T-helper 22 cell (primary cell): Measurements from ENCODE around the gene TMEM266.

Experiments used
- DNase-seq: peaks from one replicate; pipeline ENCODE4 v3.0.0-alpha.2; 2020; ENCODE audit warnings: low read depth

TMEM266 gene

DNA sequence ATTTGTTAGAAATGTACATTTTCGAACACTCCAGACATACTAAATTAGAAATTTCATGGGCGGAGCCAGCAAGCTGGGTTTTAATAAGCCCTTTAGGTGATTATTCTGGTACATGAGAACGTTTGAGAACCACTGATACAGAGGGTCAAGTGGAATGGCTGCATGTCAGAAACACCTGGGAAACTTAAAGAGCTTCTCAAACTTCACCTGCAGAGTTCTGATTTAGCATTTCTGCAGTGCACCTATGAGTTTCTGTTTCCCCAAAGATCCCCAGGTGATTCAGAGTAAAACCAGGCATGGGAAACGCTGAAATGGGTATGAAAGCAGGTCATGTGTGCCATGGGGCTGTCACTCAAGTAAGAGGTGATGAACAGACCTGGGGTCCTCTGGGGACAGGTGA, 68.1 kb downstream of the TMEM266 start:
- DNase-seq, result no peak

DNA sequence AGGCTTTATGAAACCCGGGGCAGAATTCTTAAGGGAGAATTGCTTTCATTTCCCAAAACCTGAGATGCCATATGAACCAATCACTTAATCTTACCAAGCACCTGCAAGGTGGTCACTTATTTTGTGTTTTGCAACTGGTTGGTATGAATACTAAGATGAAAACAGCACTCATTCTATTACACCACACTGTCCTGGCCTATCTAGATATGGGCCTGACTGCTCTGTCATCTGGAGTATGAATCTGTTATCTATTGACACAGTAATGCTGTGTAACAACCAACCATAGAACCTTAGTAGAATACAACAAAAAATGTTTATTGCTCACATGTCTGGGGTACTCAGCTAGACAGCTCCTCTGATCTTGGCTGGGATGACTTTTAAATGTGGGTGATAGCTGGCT, 74.8 kb downstream of the TMEM266 start:
- no peak for DNase-seq

DNA sequence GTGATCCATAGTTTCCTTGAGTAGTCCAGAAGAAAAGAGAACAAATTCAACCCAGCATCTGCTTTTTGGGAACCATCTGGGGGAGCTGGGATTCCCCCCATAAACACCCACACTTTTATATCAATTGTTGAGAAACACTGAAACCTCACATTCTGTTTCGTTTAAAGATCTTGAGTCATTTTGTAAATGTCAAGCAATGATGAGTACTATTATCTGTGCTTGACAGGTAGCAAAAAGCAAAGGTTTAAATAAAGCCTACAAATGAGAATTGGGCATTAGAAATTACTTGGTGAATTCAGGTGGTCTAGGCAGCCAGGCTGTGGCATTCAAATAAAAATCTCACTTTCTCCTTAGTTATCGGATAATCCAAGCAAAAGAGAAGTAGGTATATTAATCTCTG, 75.7 kb downstream of the TMEM266 start:
- DNase-seq, result no peak

DNA sequence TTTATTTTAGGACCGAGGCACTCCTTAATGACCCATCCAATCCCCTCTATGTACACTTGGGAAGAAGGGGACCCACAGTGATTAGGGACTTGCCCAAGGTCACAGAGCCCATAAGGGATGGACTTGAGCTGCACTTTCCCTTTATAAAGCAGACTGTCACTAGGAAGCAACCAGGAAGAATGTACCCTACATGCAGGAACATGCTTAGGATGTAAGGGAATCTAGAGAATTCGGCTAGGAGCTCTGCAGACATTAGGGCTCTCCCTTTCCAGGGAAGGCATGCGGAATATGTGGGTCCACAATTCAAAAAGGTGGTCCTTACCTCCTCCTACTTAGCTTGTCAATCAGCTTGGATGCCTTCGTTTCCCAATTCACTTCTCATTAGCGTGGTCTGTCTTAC, 78.7 kb downstream of the TMEM266 start:
- no peak for DNase-seq

DNA sequence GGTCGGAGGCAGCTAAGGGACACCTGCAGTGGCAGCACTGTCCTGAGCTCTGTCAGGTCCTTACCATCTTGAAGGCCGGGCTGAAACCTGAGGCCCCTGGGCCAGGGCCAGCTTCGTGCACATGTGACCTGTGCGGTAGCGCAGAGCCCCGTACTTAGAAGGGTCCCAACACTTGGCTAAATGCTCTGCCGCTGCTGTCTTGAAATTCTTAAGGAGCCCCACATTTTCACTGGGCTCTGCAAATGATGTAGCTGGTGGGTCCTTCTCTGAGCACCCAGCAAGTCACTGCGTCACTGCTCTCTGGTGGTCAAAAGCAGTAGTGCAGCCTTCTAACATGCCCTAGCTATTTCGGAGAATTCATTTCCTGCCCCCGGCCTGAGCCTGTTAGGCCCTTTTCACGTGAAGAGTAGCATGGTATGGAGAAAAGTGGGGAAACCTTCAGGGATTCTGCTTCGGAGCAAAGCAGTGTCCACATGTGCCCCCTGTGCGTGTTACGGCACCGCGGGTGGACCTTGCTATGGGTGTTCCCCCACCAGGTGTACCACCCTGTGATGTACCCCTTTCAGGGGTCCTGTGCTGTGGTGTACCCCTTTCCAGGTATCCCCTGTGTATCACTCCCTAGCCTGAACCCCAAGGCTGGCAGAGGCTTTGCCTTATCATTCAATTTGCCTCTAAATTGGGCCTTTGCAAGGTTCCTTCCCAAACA, 79.7 kb downstream of the TMEM266 start:
- DNase-seq, result no peak

DNA sequence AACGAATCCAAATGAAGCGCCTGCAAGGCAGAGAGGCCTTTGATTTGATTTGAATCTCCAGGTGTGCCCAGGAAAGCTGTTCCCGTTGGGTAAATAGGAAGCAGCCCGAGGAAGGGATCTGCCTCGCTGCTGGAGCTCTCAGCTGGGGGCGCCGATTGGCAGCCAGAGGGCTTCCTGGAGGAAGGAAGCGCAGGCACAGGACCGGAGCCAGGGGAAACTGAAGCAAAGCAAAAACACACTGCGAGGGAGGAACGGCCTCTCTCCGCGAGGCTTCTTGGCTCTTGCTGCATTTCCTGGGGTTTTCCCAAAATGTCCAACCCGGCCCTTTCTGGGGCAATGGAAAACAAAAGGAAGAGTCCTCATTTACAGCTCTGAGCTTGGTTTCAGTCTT, 80.3 kb downstream of the TMEM266 start:
- DNase-seq, result no peak

DNA sequence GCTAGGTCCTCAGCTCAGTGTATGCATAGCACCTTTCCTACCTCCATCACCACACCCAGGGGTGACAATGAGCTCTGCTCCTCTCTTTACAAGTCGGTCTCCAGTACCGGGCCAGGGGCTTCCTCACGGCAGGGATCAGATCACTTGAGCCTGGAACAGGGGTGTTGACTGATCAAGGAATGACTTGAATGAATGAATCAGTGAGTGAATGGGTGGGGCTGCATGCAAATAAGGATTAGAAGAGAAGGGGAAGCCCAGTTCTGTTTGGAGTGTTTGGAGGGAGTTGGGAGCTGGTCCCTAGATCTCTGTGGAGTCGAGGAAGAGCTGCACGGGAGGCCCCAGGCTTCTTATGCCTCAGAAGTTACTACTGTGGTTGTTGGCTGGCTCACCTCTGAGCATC, 87.0 kb downstream of the TMEM266 start:
- DNase-seq, result no peak

DNA sequence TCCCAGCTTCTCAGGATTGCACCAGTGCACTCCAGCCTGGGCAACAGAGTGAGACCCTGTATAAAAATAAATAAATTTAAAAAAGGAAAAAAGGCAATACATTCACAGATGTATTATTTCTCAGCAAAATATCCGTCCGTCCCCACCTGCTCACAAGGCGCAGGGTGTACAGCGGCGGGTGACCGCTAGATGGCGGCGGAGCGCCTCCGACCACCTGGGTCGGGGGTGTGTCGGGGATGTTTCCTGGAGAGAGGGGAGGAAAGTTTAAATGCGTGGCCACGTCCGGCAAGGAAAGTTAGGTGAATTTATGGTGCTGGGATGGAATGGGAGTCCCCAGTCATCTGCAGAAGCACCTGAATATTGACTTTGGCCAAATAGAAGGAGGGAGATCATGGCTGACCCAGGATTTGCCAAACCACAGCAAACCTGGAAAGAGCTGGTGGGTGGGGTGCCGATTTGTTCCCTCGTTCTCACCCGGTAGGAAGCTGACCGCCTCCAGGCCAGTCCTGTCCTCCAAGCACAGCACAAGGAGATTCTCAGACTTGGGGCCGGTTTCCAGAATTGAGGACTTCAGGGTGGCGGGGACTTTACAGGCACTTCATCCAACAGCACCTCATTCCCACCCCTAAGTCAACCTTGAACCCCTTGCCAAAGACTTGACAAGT, 88.3 kb downstream of the TMEM266 start:
- DNase-seq, result peak; percentile 12

DNA sequence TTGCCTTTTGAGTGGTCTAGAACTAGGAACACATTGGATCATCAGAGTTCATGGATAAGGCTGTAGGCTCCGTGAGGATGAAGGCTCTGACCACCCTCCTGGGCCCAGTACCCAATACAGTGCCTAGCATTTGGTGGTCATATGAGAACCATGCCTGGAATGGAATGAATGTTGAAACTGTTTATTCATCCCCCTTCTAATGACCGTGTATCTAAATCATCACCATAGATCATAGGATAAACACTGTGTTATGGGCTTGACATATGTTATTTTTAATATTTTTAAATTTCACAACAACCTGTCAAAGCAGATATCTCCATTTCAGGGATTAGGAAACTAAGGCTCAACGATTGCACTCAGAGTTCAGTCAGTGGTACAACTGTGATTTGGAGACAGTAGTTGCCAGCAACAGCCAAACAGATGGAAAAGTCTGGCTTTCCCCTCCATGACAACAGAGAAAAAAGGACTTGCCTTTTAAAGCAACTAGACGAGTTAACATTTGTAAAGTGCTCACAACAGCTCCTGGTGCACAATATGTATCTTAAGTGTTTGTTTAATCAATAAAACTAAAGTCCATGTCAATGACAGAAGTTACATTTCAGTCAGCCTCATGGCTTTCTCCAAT, 89.6 kb downstream of the TMEM266 start:
- DNase-seq, result no peak

DNA sequence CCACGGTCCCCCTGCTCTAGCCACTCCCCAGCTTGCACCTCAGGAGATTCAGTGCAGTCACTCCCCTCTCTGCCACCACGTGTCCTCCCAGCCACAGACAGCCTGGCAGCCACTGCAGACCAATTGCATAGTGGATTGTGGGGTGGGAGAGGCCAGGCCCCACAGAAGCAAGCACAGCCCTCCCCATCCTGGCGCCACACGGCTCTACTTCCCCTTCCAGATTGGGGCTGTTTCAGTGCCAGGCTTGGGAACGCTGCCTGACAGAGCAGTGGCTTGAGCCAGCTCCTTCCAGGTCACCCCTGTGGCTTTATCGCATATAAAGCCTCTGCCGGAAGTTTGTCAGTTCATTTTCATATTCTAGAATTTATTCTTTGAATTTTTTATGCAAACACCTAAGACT, 90.7 kb downstream of the TMEM266 start:
- no peak for DNase-seq

DNA sequence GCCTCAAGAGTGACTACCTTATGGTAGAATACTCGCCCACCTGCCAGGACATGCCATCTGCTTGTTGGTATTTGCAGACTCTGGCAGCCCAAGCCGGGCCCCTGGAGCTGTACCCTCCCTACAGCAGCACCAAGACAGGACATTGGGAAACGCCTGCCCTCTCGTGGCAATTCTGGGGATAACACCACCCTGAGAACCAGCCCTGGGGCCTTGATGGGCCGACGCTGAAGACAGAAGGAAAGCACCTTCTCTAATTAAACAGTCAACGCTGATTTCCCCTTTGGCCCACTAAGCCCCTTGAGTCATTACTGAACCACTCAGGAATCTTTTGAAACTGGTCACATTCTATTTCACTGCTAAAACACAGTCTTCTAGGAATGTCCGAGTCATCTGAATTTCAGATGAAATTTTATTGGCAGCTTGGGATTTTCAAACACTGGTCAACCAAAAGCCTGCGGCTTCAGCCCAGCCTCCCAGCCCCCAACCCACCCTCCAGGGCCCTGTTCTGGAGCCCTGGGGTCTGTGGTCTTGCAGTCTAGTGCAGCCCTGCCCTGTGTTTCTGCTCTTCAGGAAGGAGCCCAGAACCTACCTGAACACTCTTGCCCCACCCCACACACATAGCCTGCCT, 91.3 kb downstream of the TMEM266 start:
- peak; percentile 12 for DNase-seq

DNA sequence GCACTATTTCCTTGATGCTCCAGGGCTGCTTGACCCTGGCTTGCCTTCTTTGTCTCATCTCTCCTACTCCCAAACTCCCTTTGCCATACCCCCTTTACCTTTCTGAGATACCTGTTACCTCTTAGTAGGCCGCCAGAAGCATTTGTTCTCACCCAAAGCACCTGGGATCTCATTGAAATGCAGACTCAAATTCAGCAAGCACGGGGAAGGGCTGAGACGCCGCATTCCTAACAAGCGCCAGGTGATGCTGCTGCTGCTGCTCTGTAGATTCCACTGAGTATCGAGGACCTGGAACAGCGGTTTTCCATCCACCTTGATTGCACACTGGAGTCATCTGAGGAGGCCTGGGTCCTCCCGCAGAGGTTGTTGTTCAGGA, 91.8 kb downstream of the TMEM266 start:
- DNase-seq, result no peak

DNA sequence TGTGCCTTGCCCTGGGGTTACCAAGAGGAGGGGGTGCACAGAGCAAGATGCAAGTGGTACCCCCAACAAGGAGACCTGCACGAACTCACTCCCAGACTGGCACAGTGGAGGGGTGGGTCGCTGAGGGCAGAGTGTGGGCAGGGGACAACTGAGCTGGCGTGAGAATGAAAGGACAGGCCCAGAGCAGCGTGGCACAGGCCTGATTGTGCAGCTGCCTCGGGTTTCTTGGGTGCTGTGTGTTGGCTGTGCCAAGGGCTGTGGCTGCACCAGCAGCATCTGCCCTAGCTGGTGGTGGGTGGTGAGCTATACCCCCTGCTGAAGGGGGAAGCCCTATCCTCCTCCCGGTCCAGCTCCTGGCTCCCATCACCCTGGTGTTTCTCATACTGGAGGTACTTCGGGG, 92.4 kb downstream of the TMEM266 start:
- no peak for DNase-seq

DNA sequence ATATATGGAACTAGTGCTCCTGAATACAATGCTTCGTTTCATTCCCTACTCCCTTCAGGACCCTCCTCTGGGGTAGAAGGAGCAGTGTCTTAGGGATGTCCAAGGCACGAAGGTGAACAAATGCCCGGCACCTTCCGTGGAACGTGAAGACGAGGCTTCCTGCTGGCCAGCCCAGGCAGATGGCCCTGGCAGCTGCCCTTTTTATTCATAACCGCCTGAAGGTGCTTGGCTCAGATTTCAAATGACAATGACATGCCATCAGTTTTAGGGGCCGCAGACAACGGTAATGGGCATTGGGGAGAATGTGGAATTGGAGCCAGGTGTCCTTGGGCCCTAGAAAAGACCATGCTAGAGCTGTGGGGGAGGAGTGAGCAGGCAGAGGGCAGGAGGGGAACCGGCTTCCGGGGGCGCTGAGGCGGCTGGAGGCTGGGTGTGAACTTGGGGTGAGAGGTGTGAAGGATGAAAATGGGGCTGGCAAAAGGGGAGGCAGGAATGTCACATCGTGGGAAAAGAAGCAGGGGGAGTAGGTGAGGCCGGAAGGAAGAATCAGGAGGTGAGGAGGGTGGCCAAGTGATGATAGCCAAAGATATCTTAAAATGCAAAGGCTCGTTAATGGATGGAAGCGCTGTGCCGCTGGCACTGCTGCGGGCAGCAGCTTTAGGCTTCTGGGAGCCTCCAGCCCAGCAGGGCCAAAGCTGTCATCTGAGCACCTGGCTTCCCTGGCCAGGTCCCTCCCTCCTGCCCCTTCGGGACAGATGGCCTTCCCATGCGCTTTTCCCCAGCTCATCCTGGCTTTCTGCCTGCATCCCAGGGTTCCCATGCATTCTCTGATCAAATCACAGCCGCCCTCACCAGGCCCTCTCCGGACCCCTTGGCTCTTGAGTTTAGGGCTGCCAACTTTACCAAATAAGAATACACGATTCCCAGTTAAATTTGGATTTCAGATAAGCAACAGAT, 93.7 kb downstream of the TMEM266 start:
- no peak for DNase-seq

DNA sequence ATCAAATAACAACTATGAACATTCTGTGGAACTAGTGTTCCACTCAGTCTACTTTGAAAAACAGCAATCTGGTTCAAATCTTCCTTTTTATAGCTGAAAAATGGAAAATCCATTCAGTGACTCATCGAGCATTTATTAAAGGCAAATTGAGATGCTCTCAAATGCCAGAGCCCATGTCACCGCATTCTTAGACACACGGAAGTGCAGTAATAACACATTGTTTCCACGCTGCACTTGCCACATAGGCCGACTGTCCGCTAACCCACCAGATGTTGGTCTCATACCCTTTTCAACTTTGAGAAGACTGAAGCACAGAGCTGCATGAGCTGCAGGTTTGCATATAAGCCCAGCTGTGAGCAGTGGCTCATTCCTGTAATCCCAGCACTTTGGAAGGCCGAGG, 95.9 kb downstream of the TMEM266 start:
- DNase-seq, result no peak

DNA sequence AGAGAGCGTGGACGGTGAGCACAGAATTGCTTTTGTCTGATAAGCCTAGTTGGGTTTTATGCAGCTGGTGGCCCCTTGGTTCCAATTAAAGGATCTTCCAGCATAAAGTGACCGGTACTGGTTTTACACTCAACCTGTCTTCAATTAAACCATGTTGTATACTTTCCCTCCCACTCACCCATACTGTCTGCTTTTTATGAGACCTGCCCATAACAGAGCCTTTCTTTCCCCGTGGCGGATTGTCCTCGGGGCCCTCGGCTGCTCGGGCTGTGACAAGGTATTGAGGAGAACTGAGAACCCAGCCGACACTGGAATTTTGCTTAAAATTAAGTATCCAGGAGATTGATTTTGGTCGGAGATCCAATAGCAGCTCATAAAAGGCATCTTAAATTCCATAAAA, 98.4 kb downstream of the TMEM266 start:
- no peak for DNase-seq

DNA sequence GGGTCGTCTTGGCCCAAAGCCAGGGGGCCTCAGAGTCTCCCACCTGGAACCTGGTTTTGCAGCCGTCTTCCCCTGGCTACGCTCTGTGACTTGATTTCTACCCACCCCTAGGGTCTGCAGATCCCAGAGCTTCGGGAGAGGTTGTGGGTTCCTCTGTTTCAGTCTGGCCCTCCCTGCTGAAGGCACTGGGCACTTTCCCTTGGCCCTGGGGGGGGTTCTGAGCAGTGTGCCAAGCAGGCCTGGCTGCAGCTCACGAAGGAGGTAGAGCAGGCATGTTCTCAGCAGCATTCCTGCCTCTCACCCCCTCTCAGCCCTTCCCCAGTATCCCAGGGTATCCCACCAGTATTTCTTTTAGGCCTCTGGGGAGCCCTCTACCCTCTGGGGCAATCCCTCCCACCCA, 99.0 kb downstream of the TMEM266 start:
- no peak for DNase-seq

DNA sequence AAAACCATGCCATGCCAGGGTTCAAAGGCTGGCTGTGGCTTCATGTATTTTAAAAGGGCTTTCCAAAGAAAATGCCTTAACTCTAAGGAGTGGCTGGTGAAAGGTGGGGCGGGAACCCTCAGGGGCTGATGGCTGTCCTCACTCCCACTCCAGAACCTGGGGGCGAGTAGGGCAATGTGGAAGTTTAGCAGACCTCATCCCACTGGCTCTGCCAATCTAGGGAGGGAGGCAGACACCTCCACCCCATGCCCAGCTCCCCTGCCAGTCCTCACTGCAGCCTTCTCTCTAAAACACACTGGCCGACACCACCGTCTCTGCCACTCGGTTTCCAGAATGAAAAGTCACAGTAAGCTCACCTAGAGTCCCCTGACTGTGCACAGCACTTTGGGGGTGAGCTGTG, 99.5 kb downstream of the TMEM266 start:
- DNase-seq, result no peak

DNA sequence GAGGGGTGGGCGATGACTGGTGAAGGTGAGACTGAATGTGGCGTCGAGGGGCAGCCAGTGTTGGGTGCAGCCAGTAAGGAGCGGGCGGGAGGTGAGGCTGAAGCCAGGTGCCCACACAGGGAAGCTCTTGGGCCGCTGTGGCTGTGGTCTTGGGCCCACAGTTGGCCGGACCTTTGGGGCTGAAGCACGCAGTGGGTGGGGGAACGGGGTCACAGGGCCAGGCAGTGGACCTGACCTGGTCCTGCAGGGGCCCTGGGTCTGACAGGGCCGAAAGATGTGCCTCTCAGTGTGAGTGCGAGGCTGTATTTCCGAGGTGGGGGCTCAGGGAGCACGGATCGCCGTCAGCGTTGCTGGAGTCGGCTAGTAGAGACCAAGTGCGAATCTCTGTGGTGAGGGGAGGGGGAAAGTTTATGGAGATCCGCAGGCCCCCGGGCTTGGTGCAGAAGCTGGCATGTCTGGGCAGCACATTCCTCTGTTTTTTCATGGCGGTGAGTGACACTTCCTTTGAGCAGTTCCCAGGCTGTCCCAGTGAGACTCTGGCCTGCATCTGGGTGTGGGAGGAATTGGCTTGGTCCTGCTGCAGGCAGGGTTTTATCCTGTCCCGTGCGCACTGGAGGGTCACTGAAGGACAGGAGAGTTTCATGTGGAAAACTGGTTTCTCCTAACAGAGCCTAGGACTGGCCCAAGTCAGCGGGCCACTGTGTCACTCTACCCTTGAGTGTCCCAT, 100.8 kb downstream of the TMEM266 start:
- no peak for DNase-seq

DNA sequence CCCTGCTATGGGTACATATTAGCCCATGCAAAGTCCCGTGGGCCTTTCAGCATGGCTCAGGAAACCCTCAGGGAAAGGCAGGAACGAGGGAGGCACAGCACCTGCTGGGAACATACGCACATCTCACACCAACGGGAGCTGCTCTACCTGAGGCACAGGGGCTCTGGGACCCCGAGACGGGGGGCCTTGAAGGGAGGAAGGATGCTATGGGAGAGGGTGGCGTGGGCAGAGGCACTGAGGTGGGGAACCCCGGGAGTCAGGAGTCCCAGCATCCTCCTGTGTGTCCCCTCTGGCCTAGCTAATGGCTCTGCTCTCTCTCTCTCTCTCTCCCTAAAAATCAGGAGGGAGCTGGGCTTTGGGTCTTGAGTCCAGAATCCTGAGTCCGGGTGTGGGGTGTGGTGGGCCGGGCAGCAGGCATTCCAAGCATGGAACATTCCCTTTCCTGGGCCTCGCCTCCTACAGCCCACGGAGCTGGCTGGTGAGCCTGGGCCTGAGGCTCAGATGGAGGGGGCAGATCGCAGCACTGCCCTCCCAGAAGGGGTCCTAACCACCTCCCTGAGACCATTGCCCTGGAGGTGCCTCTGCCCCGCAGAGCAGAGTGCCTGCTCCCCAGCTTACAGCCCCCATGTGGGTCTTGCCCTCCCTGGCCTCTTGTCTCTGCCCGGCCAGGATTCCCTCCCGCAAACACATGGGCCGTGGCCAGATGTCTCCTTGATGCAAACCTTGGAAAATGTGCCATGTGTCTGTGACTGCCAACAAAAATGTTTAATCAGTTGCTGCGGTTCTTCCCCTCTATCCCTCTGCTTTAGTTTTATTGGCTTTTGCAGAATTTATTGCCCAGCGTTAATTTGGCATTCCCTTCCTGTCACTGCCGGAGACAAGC, 101.6 kb downstream of the TMEM266 start:
- no peak for DNase-seq
